Activated CD4-positive, alpha-beta T cell treated with anti-CD3 and anti-CD28 coated beads for 36 hours (primary cell): ENCODE results near the gene GPR173. TPM values are rescaled to one million over a fixed set of nuclear protein-coding genes. Genes with fewer than 3 reads are reported as not detected.

ENCODE experiments used
- ATAC-seq: fragments of 200-7000 bp; cut with Tn5 transposase; one replicate; pipeline ENCODE4 v1.10.0; 2021; ENCODE audit warnings: mild to moderate bottlenecking, moderate library complexity
- CTCF ChIA-PET: fragments of 350-600 bp; sonication (Branson Sonifier 250); formaldehyde crosslinking; loops from one replicate; lab custom pipeline; 2021; ENCODE audit warnings: antibody characterized with exemption; lab: Charles Lee
- POLR2A ChIA-PET: fragments of 350-600 bp; sonication (Branson Sonifier 250); formaldehyde crosslinking; loops from one replicate; lab custom pipeline; 2021; ENCODE audit warnings: antibody characterized with exemption, inconsistent platforms; lab: Charles Lee
- DNase-seq: peaks from one replicate; pipeline ENCODE4 v3.0.0-alpha.2; 2020
- H3K27ac Mint-ChIP-seq: one replicate; pipeline ENCODE4 v1.8.0; 2021; ENCODE audit warnings: mixed read lengths
- H3K27me3 Mint-ChIP-seq: one replicate; pipeline ENCODE4 v1.8.0; 2021; ENCODE audit warnings: mixed read lengths
- H3K36me3 Mint-ChIP-seq: one replicate; pipeline ENCODE4 v1.8.0; 2021; ENCODE audit warnings: low read depth, mixed read lengths
- H3K4me1 Mint-ChIP-seq: one replicate; pipeline ENCODE4 v1.8.0; 2021; ENCODE audit warnings: mixed read lengths
- H3K4me3 Mint-ChIP-seq: one replicate; pipeline ENCODE4 v1.8.0; 2021; ENCODE audit warnings: mild to moderate bottlenecking, moderate library complexity, mixed read lengths
- H3K9me3 Mint-ChIP-seq: one replicate; pipeline ENCODE4 v1.8.0; 2021; ENCODE audit warnings: low read depth, mixed read lengths
- intact Hi-C, 2 experiments: fragments of 100-400 bp; cut with DNase I in 1 of 2; cut with micrococcal nuclease in 1 of 2; formaldehyde crosslinking; loops; one replicate each; pipeline versions ENCODE4 v1.14.2 to v1.15.1; 2022 to 2024; cut with DNase I, micrococcal nuclease
- total RNA-seq, 2 experiments: library from RNA; stranded (reverse); gene quantifications; one replicate each; pipeline ENCODE4 v1.2.3, GENCODE V29; 2021

GPR173 gene
- total RNA-seq, 2 experiments from 2014 or later: 0.14 TPM; not detected in 1

- Mint-ChIP-seq H3K4me3 (no peak overlapping the region), H3K27ac (no peak overlapping the region), H3K4me1 (peaks cover 13% of the 10 kb centered on the region), H3K9me3 (peaks cover 2% of the 10 kb centered on the region), H3K27me3 (no peaks in the 10 kb centered on the region), H3K36me3 (peaks cover 10% of the 10 kb centered on the region)
- ATAC-seq: no peak
- intact Hi-C loops: no loop called here
- POLR2A ChIA-PET: no interaction called here
- no peak for DNase-seq
- CTCF ChIA-PET: no interaction called here
Observed at GRCh38 chrX:53128097-53128749, 79.6 kb downstream of the GPR173 start.

Other genes starting within 250 kb of the GPR173 start
- not detected for gene XAGE5, start 237.5 kb upstream of the GPR173 start, total RNA-seq
- not detected for gene XAGE3, start 180.7 kb upstream of the GPR173 start, total RNA-seq
- gene FAM156B, start 151.5 kb upstream of the GPR173 start, total RNA-seq: 10 to 100 TPM; 13.1 to 19.8 TPM
- 10 to 100 TPM; 18.3 to 25.8 TPM for gene FAM156A, start 90.3 kb upstream of the GPR173 start, total RNA-seq
- 10 to 100 TPM; 56.7 to 73.3 TPM for gene TSPYL2, start 33.6 kb downstream of the GPR173 start, total RNA-seq
- 10 to 100 TPM; 10.3 to 12.3 TPM for gene KANTR, start 45.4 kb downstream of the GPR173 start, total RNA-seq
- 10 to 100 TPM; 84.6 to 96.5 TPM for gene KDM5C, start 176.4 kb downstream of the GPR173 start, total RNA-seq
- gene IQSEC2, start 232.8 kb downstream of the GPR173 start, total RNA-seq: under 1 TPM; 0.21 TPM